LNCAP (cell line): ENCODE results near the gene CROT.

Source experiments
- CTCF ChIP-seq: fragments of 450-650 bp; IDR thresholded peaks from 2 replicates; pipeline ENCODE4 v1.5.1; 2017; ENCODE audit warnings: mild to moderate bottlenecking

CROT gene

GRCh38 chr7:87345166-87345927 lies at the start of gene CROT:
TSS of gene CROT (plus strand) at chr7:87345664. CDS start at chr7:87349069, 3,405 bp downstream.
- no peak for TF ChIP-seq CTCF

- TF ChIP-seq CTCF = no peak
Measured at GRCh38 chr7:87300756-87301155, 44.7 kb upstream of the CROT start.

- TF ChIP-seq CTCF = no peak
Measured at GRCh38 chr7:87310790-87311419, 34.6 kb upstream of the CROT start.

- TF ChIP-seq CTCF = peak; percentile 99
Measured at GRCh38 chr7:87312215-87312865, 33.1 kb upstream of the CROT start.

GRCh38 chr7:87316097-87316700 lies 29.3 kb upstream of the CROT start:
- TF ChIP-seq CTCF = no peak

GRCh38 chr7:87316846-87317552 lies 28.5 kb upstream of the CROT start:
- no peak for TF ChIP-seq CTCF

- TF ChIP-seq CTCF = no peak
Measured at GRCh38 chr7:87317691-87318245, 27.7 kb upstream of the CROT start.
